NT2/D1 (cell line): ENCODE data around the gene EXOC3L4.

Source experiments
- DNase-seq: peaks from one replicate; pipeline ENCODE4 v3.0.0-alpha.2; 2011; ENCODE audit warnings: low read depth, low spot score
- H3K27me3 ChIP-seq: 2 replicates; pipeline ENCODE4 v1.6.0; 2011; ENCODE audit warnings: mild to moderate bottlenecking; ENCODE audit not compliant: insufficient read length, insufficient read depth
- H3K36me3 ChIP-seq: 2 replicates; pipeline ENCODE4 v1.6.1; 2011; ENCODE audit warnings: mild to moderate bottlenecking, low read length, mixed read lengths; ENCODE audit not compliant: insufficient read depth, insufficient read length
- H3K4me1 ChIP-seq: 2 replicates; pipeline ENCODE4 v1.5.1; 2011; ENCODE audit not compliant: insufficient read depth, insufficient read length
- H3K4me3 ChIP-seq: 2 replicates; pipeline ENCODE4 v1.5.1; 2011; ENCODE audit warnings: low read depth; ENCODE audit not compliant: insufficient read length
- H3K9ac ChIP-seq: 2 replicates; pipeline ENCODE4 v1.6.0; 2011; ENCODE audit warnings: low read depth; ENCODE audit not compliant: insufficient read length
- H3K9me3 ChIP-seq: 2 replicates; pipeline ENCODE4 v1.5.1; 2011; ENCODE audit warnings: mild to moderate bottlenecking, low read length; ENCODE audit not compliant: insufficient read depth
- SUZ12 ChIP-seq: IDR thresholded peaks from 2 replicates; pipeline ENCODE4 v1.6.1; 2011; ENCODE audit not compliant: insufficient read length, insufficient read depth; ENCODE audit errors: extremely low read depth
- YY1 ChIP-seq: IDR thresholded peaks from 2 replicates; pipeline ENCODE4 v1.6.1; 2011; ENCODE audit not compliant: insufficient read length, insufficient read depth
- ZNF274 ChIP-seq: IDR thresholded peaks from 2 replicates; pipeline ENCODE4 v1.6.1; 2011; ENCODE audit warnings: mild to moderate bottlenecking, low read depth, low read length

Gene EXOC3L4

DNA sequence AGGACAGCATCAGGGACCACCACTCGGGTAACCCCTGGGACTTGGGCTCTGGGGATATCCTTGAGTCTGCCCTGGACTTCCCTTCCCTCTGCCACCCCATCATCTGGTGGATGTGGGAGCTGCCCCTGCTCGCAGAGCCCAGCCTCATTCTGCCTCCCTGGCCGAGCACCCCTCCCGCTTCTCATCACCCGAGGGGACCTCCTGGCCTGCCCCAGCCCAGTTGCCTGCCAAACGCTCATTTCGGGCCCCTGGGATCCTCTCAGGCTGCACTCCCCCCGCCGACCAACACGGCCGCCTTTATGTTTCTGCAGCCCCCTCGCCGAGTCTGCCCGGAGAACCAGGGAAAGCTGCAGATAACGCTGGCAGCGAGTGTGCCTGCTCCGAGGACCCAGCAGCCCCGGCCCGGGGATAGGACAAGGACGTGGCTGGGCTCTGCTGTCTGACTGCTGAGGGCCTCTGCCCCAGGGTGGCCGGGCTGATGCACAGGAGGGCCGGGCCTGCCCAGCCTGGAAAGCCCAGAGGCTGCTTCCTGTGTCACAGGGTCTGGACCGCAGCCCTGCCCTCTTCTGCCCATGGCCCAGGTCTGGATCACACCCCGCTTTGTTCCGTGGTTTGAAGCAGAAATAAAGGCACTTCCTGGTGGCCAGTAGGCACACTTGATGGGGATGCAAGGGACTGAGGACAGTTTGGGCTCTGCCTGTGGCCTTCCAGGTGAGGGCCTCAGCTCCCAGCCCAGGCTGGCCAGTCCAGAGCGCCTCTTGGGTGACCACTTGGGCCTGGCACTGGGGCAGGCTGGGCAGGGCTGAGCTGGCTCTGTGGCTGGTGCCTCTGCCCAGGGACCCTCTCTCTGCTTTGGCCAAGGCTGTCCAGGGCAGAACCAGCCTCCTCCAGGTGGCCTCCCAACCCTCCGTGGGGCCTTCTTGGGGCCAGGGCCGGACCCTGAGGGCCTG is 4.9 kb upstream of the EXOC3L4 start:
- Histone ChIP-seq H3K27me3 (peaks cover 11% of the 10 kb centered on the region), H3K4me3 (no peak overlapping the region), H3K36me3 (no peaks in the 10 kb centered on the region), H3K9ac (no peak overlapping the region), H3K4me1 (peaks cover 25% of the 10 kb centered on the region), H3K9me3 (no peaks in the 10 kb centered on the region)
- TF ChIP-seq ZNF274 (no peak), SUZ12 (no peak), YY1 (no peak)
- no peak for DNase-seq

DNA sequence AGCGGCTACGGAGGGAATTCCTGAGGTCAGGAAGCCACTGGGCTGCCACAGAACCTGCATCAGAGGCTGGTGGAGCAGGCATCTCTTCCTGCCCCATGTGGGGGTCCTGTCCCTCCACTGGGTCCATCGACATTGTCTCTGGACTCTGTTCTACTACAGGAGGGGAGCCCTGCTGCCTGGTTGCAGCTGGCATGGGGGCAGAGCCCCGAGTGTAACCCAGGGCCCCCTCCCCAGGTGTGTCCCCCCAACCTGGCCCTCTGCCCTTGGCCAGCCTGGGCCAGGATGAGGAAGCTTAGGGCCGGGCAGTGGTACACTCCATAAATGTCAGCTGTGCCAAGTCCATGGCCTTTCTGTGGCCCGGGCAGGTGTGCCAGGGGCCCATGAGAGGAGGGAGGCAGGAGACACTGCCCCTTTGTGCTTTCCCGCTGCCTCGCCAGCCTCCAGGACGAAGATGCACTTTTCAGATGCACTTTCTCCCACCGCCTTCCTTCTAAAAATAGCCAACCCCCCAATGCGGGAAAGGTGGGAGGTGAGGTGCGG is 4.0 kb upstream of the EXOC3L4 start:
- H3K9ac ChIP-seq = no peak overlapping the region
- H3K36me3 ChIP-seq = no peaks in the 10 kb centered on the region
- no peak for DNase-seq
- H3K9me3 ChIP-seq = no peaks in the 10 kb centered on the region
- H3K4me3 ChIP-seq = no peak overlapping the region
- peaks cover 33% of the 10 kb centered on the region for H3K4me1 ChIP-seq
- peaks cover 3% of the 10 kb centered on the region for H3K27me3 ChIP-seq
- no peak for TF ChIP-seq ZNF274
- no peak for TF ChIP-seq YY1
- no peak for TF ChIP-seq SUZ12

DNA sequence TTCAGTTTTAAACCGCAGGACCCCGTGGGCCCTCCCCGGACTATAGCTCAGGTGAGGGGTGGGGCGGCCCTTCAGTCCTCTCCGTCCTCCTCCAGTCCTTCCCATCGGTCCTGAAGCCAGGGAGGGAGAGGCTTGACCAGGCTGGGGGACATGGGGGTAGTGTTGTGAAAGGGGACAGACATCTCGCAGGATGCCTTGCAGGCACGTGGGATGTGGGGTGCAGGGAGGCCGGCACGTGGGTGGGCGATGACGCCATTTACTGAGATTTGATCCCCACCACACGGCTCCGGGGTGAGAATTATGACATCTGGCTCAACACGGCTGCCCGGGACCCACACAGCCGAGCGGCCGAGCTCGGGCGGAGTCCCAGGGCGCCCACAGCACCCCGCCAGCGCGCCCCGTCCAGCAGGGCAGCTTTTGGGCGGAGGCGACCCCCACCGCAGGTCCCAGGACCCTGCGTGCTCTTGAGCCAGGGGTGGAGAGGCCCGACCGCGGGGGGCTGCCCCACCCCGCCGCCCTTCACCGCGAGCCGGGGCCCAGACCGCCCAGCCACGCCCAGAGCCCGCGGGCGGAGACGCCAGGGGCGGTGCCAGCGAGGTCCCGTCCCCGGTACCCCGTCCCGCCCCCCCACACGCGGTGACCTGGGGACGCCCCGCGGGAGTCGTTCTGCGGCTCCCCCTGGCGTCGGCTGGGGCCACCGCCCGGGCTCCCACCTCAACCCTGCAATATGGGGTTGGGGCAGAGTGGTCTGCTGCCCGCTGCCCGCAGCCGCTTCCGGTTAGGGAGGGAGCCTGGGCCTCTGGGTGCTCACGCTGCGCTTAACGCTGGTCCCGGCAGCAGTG is 3.3 kb upstream of the EXOC3L4 start:
- H3K4me3 ChIP-seq = peak overlapping the region; percentile 34
- no peak for DNase-seq
- peaks cover 2% of the 10 kb centered on the region for H3K27me3 ChIP-seq
- no peaks in the 10 kb centered on the region for H3K9me3 ChIP-seq
- H3K4me1 ChIP-seq = peaks cover 33% of the 10 kb centered on the region
- TF ChIP-seq ZNF274 (no peak), SUZ12 (no peak), YY1 (no peak)
- H3K9ac ChIP-seq = peak overlapping the region; percentile 67
- H3K36me3 ChIP-seq = no peaks in the 10 kb centered on the region

DNA sequence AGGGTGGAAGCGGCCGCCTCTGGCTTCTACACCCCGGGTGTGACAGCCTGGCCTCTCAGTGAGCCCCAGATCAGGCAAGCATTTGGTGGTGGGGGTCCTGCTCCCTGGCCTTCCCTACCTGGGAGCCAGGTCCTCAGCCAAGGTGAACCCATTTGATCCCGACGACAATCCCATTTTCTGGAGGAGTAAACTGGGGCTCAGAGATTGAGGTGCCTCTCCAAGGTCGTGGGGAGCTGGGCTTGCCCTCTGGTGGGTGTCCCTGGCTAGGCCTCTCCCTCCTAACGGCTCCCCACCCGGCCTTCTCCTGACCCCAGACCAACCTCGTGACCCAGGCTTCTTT is 2.7 kb upstream of the EXOC3L4 start:
- DNase-seq = no peak
- peaks cover 32% of the 10 kb centered on the region for H3K4me1 ChIP-seq
- H3K9me3 ChIP-seq = no peaks in the 10 kb centered on the region
- TF ChIP-seq SUZ12 (no peak), ZNF274 (no peak), YY1 (no peak)
- H3K27me3 ChIP-seq = peaks cover 2% of the 10 kb centered on the region
- peak overlapping the region; percentile 67 for H3K9ac ChIP-seq
- peak overlapping the region; percentile 12 for H3K4me3 ChIP-seq
- H3K36me3 ChIP-seq = no peaks in the 10 kb centered on the region

DNA sequence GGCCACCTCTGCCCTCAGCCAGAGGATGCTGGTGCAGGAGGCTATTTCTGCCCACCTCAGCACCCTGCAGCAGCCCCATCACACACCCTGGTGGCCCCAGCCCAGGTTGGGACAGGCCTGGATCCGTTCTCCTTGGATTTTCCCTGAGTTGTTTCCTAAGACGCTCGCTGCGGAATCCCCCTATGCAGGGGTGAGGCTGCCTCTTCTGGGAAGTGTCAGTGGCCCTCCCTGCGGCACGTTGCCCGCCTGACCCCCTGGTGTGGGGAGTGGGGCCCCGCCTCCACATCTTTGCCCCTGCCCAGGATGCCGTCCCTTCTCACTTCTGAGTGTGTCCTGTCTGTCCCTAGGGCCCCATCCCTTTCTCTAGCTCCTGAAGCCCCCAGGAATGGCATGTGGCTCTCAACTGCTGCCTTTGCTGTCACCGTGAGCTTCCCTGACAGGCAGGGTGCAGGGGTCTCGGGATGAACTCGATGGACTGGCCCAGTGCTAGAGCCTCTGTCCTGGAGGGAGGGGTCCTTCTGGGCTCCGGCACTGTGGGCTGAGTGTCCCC is 594 bp upstream of the EXOC3L4 start:
- TF ChIP-seq SUZ12 (no peak), YY1 (no peak), ZNF274 (no peak)
- Histone ChIP-seq H3K4me3 (no peak overlapping the region), H3K9ac (no peak overlapping the region), H3K36me3 (no peaks in the 10 kb centered on the region), H3K27me3 (peaks cover 2% of the 10 kb centered on the region), H3K9me3 (no peaks in the 10 kb centered on the region), H3K4me1 (peaks cover 25% of the 10 kb centered on the region)
- no peak for DNase-seq

DNA sequence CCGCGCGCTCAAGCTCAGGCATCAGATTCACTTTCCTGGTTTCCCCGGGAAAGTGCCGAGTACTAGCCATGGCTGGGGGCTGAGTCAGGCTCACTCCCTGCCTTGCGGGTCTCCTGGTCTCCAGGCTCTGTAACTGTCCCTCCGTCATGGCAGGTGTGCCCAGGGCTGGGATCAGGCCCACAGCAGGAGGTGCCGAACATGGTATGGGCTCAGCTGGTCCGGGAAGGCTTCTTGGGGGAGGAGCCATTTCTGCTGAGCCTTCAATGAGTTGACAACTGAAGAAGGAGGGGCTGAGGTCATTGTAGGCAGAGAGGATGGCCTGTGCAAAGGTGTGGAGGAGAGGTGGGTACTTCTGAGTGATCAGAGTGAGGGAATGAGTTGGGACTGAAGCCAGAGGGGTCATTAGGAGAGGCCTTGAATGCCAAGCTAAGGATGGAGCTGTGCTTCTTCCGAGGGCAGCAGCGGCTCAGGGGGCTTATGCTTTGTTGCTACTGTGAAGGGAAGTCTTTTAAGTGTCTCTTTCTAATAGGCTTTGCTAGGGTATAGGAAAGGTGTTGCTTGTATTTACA is 769 bp downstream of the EXOC3L4 start:
- H3K27me3 ChIP-seq = peaks cover 2% of the 10 kb centered on the region
- peaks cover 30% of the 10 kb centered on the region for H3K4me1 ChIP-seq
- H3K9me3 ChIP-seq = no peaks in the 10 kb centered on the region
- DNase-seq = no peak
- no peak overlapping the region for H3K9ac ChIP-seq
- no peak overlapping the region for H3K4me3 ChIP-seq
- H3K36me3 ChIP-seq = no peaks in the 10 kb centered on the region
- TF ChIP-seq YY1 (no peak), SUZ12 (no peak), ZNF274 (no peak)

DNA sequence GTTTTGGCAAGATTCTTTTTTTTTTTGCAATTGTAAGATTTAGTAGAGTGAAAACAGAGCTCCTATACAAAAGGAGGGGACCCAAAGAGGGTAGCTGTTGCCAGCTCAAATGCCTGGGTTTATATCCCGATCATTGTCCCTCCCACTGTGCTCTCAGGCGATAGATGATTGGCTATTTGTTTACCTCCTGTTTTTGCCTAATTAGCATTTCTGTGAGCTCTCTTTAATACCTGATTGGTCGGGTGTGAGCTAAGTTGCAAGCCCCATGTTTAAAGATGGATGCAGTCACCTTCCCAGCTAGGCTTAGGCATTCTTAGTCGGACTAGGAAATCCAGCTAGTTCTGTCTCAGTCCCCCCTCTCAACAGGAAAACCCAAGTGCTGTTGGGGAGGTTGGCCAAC is 1.9 kb downstream of the EXOC3L4 start:
- Histone ChIP-seq H3K27me3 (no peaks in the 10 kb centered on the region), H3K9me3 (no peaks in the 10 kb centered on the region), H3K9ac (no peak overlapping the region), H3K4me1 (peaks cover 24% of the 10 kb centered on the region), H3K36me3 (no peaks in the 10 kb centered on the region), H3K4me3 (no peak overlapping the region)
- TF ChIP-seq ZNF274 (no peak), SUZ12 (no peak), YY1 (no peak)
- no peak for DNase-seq
